Occipital lobe (tissue), 2 donors: ENCODE results near the gene CDCA7L. TPM values are rescaled to one million over a fixed set of nuclear protein-coding genes. Genes with fewer than 3 reads are reported as not detected.
"Not testable (repeated sequence)": the region's sequence is repeated elsewhere in the genome, so short reads cannot be mapped to it uniquely, and the experiment has no call there.

ENCODE experiments used
- DNase-seq: peaks from one replicate; lab custom pipeline; 2025; lab: John Stamatoyannopoulos, UW
- total RNA-seq: library from RNA; depleted of rRNA; stranded (reverse); fragments of >200 nt; gene quantifications from one replicate; pipeline ENCODE4 v1.2.3, GENCODE V29; 2014

CDCA7L gene
- total RNA-seq, 1 donor from 2014 or later: 26.7 TPM

DNA sequence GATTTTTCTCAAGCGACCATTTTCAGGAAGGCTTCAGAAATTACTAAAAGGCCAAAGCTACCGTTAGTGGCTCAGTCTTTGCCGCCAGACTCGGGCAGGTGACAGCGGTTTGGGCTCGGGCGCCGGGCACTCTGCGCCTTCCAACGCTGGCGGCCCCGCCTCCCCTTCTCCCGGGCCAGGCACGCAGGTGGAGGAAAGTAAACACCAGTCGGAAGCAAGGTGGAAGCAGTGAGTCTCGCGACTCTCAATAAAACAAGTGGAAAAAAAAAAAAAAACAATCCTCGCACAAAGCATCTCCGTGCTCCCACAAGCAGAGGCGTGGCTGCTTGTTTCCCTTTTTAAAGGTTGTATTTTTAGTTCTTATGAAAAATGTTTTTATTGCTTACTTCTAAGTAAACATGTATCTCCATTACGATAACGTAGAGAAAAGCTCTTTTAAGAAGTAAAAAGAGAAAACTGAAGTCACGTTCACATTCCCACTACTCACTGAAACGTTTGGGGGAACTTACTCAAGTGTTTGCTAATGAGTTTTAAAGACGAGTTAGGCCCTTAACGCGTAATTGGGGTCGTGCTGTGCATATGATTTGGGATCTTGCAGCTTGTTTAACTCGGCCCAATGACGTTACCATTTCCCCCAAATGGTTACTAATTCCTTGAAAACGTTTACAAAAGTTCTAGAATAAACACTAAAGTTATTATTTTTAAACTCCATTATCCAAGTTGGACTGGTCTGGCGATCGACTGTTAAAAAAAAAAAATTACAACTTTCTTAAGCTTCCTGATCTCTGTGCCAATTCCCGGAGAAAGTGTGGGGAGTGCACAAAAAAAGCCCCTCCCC, 864 bp downstream of the CDCA7L start:
- no peak for DNase-seq

DNA sequence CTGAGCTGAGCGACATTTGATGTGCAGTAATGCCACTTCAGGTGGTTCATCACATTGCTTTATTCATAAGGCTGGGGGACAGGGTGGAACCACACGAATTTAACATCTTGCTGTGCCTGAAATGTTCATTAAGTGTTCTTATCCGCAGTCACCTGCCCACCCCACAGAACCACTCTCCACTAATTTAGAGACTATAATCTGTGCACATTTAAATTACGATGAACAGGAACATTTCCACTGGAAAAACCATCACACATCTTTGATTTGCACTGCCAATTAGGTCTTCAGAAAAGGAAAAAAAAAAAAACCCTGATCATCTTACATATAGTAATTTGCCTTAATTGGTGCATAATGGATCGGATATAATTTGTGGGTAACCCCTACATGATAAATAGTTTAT, 2.3 kb downstream of the CDCA7L start:
- no peak for DNase-seq

DNA sequence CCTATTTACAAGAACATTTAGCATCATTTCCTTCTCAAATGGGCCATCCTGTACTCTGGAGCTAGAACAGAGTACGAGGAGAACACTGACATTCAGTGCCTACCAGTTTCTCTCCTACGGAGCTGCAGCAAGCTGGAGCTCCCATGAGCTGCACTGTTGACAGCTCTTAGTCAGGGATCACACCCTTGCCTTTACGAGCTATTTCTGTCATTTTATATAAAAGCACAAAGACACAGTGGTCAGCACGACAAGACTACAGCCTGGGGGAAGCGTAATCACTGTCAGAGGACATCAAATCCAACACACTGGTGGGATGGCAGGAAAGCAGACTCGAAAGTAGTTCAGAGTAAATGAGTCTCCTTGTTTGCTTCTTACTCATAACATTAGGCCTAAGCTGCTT, 2.7 kb downstream of the CDCA7L start:
- no peak for DNase-seq

DNA sequence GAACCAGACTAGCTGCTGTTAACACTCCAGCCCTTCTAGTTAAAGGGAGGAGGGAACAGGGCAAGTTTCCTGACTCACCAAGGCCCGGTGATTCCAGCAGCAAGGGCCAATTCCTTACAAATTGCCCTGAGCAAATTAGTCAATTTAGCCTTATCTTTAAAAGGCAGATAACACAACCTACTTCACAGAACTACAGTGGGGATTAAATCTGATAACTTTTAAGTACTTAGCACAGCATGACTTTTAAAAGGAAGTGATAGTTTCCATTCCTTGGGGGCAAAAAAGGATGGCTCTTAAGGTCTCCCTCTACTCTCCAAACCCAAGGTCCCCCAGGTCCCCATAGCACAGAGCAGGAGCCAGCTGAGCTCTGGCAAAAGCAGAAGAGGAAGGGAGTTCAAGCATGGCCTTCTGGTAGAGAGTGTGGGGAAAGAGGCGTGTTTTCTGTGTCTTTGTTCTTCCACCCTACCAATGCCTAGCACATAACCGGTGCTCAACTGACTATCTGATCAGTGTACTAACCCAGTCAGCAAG, 4.0 kb downstream of the CDCA7L start:
- DNase-seq: no peak

DNA sequence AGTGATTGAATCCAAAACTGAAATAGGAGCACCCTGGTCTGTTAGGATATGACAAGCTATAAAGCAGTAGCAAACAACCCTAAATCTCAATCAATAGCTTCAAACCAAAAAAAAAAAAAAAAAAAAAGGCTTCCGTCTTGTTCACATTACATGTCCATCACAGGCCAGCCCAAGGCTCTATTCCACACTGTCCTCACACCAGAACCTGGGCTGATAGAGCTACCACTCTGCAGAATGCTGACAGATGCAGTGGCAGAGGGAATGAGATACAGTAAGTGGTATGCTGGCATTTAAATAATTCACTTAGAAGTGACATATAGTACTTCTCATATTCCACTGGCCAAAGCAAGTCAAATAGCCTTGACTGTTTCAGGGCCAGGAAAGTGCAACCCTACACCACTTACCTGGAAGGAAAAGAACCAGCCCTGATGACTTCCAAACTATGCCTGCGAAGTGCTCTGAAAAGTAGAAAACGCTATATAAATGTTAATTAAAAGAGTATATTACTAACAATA, 5.8 kb downstream of the CDCA7L start:
- DNase-seq: no peak

DNA sequence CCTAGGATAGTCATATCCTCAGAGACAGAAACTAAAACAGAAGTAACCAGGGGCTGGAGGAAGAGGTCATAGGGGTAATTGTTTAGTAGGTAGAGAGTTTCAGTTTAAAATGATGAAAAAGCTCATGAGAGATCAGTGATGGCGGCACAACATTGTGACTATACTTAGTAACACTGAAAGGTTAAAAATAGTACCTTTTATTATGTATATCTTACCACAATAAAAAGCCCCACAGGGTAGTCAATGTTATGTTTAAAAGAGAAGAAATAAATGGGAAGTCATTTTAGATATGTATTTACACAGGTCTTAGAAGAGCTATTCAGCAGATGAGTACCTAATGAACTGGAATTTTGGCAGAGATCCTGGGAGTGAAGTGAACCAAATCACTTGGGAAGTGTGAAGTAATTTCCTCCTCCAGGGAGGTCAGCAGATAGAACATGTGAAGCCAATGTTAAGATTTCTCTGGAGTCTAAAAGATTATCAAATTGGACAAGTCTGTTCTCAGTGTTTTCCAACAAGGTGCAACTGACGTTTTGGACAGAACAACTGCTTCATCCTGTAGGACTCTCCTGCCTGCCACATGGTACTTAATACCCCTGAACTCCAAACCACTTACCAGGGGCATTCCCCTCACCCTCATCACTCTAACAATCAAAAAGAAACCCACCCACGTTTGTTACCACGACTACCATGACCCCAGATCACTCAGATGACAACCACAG, 6.4 kb downstream of the CDCA7L start:
- no peak for DNase-seq

DNA sequence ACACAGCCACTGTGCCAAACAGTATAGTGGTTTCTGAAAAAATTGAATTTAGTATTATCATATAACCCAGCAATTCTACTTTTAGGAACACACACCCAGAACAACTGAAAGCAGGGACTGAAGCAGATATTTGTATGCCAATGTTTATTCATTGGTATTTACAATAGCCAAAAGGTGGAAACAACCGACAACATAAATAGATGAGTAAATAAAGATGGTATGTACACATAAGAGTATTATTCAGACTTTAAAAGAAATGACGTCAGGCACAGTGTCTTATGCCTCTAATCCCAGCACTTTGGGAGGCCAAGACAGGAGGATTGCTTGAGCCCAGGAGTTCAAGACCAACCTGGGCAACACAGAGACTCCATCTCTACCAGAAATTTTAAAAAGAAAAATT, 7.2 kb downstream of the CDCA7L start:
- DNase-seq: no peak

DNA sequence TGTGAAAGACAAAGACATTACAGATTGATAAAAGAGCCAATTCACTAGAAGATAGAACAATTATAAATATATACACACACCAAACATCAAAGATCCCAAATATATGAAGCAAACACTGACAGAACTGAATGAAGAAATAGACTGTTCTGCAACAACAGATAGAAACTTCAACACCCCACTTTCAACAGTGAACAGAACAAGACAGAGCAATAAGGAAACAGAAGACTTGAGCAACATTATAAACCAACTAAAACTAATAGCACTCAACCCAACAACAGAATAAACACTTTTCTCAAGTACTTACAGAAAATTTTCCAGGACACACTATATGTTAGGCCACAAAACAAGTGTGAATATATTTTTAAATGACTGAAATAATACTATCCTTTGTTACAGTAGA, 10.9 kb downstream of the CDCA7L start:
- DNase-seq: no peak

DNA sequence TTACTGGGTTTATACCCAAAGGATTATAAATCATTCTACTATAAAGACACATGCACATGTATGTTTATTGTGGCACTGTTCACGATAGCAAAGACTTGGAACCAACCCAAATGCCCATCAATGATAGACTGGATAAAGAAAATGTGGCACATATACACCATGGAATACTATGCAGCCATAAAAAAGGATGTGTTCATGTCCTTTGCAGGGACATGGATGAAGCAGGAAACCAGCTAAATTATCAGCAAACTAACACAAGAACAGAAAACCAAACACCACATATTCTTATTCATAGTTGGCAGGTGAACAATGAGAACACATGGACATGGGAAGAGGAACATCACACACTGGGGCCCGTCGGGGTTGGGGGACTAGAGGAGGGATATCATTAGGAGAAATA, 12.4 kb downstream of the CDCA7L start:
- DNase-seq: not testable (repeated sequence)

DNA sequence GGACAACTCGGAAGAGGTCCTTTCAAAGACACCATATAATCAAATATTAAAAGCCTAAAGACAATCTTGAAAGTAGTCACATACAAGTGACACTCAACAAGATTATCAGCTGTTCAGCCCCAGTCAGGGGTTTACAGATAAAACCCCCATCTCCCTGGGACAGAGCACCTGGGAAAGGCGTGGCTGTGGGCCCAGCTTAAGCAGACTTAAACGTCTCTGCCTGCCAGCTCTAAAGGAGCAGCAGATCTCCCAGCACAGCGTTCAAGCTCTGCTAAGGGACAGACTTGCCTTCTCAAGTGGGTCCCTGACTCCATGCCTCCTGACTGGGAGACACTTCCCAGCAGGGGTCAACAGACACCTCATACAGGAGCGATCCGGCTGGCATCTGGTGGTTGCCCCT, 18.0 kb downstream of the CDCA7L start:
- no peak for DNase-seq

DNA sequence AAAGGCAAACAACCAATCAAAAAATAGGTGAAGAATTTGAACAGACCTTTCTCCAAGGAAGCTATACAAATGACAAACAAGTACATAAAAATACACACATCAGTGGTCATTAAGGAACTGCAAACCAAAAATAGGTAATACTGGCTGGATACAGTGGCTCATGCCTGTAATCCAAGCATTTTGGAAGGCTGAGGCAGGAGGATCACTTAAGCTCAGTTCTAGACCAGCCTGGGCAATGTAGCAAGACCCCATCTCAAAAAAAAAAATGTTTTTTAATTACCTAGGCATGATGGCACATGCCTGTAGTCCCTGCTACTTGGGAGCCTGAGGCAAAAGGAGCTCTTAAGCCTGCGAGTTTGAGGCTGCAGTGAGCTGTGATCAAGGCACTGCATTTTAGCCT, 19.3 kb downstream of the CDCA7L start:
- no peak for DNase-seq

DNA sequence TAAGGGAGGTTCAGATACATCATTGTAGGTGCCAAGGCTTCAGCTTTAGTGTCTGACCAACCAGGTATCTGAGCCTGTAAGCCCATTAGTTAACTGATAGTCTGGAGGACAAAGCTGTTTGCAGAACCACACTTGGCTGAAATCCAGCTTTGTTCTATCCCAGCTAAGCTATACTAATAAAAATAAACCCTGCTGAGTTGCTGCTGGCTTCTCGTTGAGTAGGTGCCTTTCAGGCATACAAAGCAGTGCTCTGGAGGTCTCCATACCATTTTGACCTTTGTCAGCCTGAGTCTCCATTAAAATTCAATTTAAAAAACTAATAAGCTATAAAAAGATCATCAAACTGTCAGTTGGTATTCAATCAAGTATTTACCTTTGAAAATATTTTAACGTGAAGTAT, 22.0 kb downstream of the CDCA7L start:
- no peak for DNase-seq

DNA sequence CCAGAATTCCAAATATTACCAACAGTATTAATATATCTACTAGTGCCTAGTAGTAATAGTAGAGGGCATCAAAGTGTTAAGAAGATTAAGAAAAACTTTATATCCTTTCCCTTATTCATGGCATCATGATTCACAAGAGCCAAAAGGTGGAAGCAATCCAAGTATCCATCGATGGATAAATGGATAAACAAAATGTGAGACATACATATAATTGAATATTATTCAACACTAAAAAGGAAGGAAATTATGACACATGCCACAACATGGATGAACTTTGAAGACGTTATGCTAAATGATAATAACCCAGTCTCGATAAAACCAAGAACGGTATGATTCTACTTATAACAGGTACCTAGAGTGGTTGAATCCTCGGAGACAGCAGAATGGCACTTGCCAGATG, 23.1 kb downstream of the CDCA7L start:
- no peak for DNase-seq

DNA sequence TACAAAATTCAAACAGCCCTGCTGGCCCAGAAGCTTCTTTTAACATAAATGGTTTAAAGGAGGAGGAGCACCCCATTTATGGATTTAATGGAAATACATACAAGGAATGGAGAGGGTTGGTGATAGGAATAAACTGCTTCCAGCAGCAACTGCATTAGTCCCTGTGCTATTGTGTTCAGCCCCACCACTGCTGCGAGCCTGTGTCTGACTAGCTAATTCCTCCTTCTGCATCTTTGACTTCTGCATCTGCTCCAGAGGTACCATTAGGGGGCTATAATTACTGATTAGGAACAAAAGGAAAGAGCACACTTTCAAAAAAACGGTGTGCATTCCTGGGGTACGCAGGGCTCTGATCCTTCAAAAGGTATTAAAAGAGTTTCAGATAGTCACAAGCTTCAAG, 24.8 kb downstream of the CDCA7L start:
- DNase-seq: no peak

DNA sequence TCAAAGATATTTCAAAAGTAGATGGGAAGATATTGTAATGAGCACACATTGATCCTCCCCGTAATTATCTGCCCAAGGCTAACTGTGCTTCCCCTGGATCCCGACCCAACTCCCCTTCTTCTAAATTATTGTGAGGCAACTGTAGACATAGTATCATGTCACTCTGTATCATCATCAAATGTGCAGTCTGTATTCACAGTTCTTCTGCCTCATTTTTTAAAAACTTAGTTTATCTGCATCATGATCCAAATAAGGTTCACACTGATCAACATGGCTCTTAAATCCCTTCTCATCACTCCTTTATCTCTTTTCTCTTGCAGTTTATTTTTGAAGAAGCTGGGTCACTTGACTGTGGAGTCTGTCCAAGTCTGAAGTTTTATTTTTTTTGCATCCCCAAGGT, 27.5 kb downstream of the CDCA7L start:
- DNase-seq: no peak

DNA sequence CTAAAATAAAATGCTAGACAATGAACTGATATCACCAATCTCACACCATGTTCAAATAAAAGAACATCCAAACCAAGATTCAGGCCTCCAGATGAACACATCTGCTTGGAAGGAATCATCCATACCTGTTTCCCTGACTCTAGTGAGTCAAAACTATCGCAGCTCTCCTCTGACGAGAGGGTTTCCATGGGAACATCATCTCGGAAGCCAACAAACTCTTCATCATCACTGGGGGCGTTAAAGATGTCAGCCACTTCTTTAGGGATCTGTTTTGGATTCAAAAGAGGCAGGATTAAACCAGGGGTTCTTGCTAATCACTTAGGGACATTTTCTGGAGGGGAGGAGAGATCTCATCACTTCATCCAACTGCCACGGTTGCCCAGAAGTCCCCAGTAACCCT, 29.1 kb downstream of the CDCA7L start:
- no peak for DNase-seq

DNA sequence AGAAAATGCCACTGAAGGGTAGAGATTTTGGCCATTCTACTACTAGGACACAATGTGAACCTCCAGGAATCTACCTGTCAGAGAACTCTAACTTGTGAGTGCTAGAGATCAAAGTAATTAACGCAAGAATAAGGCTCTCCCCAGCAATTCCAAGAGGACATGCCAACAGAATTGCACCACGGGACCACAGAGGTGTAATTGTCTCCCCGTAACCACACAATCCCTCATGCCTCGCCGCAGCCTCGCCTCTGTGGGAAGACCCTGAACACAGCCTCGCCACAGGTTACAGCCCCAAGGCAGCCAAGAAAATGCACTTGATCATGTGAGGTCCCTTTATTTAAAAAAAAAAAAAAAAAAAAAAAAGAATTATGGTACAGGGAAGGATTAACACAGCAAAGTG, 29.5 kb downstream of the CDCA7L start:
- no peak for DNase-seq

DNA sequence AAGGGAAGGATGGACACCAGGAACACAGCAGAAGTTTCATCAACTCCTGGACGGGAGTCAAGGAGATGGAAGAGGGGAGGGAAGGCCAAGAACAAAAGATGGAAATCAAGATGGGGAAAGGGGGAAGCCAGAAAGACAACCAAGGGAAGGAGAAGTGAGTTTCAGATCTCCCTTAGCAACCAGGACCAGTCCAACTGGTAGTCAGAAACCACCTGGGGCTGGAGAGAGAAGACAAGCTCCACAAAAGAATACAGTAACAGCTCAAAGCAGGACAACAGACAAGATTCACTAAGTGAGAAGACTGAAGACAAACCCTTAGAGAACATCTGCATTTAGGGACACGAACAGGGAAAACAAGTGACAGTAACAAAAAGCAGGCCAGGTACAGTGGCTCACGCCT, 30.6 kb downstream of the CDCA7L start:
- DNase-seq: no peak

DNA sequence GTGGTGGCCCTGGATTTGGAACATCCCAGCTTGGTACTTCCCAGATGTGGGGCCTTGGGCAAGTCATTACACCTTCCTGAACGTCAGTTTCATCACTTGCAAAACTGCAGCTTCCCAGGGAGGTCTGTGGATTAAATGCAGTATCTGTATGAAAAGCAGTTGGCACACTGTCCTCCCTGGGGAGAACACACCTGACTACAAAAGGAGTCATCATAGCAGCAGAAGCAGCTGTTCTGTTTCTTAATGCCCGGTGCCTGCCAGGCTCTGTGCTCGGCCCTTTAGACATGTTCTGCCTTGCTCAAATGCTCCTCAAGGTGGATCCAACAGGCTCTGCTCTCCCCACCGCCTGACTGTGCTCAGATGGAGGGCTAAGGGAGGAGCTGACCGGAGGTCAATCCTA, 31.0 kb downstream of the CDCA7L start:
- DNase-seq: no peak

DNA sequence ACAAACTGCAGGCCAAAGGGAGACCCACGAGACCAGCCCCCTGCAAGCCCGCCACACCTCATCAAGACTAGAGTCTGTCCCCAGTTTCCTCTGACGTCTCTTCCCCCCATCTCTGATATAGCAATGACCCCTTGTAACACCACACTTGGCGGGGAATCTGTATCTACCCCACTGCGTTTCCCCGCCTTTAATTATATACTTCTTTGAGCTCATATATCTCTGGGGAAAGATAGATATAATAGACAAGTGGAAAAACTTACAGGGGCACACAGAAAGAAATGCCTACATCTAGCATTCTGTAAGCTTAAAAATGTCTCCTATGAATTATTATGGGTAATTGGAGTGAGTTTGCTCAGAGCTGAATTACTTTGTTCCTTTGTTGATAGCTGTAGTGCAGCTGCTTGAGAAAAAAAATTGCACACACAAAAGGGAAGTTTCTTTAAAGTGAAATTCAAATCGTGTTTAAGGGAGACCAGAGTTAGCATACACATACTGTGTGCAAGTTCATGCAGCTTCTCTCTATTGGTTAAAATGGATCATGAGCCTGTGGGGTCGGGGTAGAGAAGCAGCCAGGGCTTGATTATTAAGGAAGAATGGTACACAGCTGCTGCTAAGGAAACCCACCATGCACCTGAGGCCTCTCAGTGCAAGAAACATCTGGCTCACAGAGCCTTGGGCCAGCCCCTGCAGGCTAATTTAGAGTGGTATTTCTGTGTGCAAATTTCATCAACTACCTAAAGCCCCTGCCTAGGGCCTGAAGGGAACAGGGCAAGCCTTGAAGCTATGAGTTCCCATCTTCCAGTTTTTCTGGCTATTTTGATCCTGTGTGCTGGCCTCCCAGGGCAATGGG, 32.5 kb downstream of the CDCA7L start:
- no peak for DNase-seq

DNA sequence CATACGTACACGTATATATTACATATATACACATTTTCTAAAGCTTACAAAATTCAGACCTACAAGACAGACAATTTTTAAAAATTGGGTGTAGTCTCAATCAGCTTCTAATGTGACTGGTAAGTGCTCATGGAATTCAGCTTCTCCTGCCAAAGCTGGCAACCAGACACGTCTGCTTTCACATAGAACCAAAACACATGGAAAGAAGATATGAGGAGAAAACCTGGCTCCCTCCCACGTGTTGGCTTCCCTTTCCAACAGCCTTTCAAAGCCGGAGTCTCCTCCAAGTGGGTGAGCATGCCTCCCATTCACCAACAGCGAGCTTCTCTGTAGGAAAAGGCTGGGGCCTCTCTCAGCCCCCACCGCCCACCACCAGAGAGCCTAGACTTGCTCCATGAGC, 33.4 kb downstream of the CDCA7L start:
- no peak for DNase-seq
